SU-DHL-6 (cell line): Measurements from ENCODE around the gene GPATCH8.
"Not testable (repeated sequence)": the region's sequence is repeated elsewhere in the genome, so short reads cannot be mapped to it uniquely, and the experiment has no call there.

Experiments
- EZH2phosphoT487 ChIP-seq: fragments of 200-600 bp; sonication (generic), shearing (Covaris generic); conservative IDR thresholded peaks from 2 replicates; pipeline ENCODE4 v1.6.1; 2018; ENCODE audit warnings: mild to moderate bottlenecking, antibody characterized with exemption, low read length, moderate library complexity, mixed read lengths
- TF ChIP-seq, protein P1 (sequence below): fragments of 200-600 bp; sonication (generic); IDR thresholded peaks from one replicate; pipeline ENCODE4 v1.5.1; 2017; ENCODE audit warnings: antibody characterized with exemption, mild to moderate bottlenecking, low read length, moderate library complexity; ENCODE audit not compliant: insufficient read depth, poor library complexity, severe bottlenecking

DNA sequence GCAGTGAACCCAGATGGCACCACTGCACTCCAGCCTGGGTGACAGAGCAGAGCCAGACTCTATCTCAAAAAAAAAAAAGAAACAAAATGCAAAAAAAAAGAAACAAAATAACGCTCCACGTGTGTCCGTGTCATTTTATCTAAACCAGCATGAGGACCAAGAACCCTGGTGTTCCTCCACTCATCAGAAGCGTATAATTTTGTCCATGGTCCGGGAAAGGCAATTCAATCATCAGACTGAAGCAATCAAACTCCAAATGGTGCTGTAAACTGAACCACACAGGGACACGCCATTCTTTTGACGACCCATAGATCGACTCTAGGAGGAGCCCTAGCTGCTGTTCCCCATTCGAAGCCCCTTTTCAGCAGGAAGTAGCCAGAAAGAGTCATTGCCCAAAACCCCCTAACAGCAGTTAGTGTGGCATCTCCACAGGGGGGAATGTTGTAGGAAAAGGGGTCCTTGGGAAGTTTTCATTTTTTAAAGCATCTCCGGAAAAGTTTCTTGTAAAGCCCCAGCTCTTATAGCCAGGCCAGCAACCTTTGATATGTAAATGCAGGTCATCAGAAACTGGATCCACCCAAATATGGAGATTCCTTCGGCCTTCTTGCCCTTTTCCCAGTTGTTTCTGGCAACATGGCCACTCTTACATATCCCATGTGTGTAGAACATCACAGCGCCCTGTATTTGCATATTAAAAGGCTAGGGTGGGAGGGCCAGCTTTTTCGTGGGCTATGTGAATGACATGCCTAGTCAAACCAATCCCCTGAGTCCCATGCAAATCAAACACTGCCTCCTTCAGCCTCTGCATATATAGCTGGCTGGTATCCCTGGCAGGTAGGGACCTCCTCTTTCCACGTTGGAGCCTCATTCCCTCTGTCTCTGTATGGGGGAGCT, 8.3 kb upstream of the GPATCH8 start:
- TF ChIP-seq, protein P1, sequence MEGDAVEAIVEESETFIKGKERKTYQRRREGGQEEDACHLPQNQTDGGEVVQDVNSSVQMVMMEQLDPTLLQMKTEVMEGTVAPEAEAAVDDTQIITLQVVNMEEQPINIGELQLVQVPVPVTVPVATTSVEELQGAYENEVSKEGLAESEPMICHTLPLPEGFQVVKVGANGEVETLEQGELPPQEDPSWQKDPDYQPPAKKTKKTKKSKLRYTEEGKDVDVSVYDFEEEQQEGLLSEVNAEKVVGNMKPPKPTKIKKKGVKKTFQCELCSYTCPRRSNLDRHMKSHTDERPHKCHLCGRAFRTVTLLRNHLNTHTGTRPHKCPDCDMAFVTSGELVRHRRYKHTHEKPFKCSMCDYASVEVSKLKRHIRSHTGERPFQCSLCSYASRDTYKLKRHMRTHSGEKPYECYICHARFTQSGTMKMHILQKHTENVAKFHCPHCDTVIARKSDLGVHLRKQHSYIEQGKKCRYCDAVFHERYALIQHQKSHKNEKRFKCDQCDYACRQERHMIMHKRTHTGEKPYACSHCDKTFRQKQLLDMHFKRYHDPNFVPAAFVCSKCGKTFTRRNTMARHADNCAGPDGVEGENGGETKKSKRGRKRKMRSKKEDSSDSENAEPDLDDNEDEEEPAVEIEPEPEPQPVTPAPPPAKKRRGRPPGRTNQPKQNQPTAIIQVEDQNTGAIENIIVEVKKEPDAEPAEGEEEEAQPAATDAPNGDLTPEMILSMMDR, result not testable (repeated sequence)
- not testable (repeated sequence) for TF ChIP-seq EZH2phosphoT487
